Measurements from ENCODE around the gene PCDH12.

DNA sequence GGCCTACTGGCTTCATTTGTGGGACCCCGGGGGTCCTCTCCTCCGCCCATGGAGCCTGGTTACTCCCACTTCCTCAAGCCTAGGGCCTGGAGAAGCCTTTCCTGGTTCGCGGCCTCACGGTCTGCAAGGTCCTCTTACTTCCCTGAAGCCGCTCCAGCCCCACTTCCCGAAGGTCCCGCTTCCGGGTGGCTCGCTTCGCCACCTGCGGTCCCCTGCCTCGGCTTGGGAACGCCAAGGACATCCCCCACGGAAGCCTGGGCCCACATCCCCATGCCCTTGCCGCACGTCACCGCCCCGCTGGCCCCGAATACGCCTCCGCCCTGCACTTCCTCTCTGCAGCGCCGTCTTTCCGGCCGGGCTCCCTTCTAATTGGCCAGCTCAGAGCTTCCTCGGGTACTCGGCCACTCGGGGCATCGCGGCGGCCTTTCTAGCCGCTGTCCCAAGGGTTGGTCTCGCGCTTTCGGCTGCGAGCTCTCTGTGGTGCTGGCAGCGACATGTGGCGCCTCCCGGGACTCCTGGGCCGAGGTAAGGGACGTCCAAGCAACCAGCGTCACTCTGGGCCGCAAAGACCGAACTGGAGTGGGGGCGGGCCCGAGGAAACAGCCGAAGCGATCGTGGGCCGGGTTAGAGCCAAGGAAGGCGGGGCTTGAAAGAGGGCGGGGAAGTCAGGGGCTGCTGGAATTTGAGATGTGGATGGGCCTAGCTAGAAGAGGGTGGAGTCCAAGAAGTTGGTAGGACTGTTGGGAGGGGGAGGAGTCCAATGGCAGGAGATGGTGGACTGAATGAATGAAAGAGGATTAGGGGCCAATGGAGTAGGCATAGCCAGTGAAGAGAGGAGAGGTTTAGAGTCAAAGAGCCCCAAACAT is 34.3 kb downstream of the PCDH12 start, which contains the start of gene DELE1:
- TF ChIP-seq GATA2 (IDR thresholded peaks at IDR 0.05; ENCODE audit: low read depth, low read length) (no peak), GATA3 (IDR thresholded peaks at IDR 0.05; ENCODE audit: low read depth, low read length) (no peak)

Measured in SH-SY5Y (cell line).